GM23338 (cell line): ENCODE measurements around the gene NDOR1. TPM values are rescaled to one million over a fixed set of nuclear protein-coding genes. Genes with fewer than 3 reads are reported as not detected.
A peak's percentile ranks its signal among the peaks of the same experiment; 100 is the strongest.

ENCODE experiments used
- ATAC-seq: fragments of 200-7000 bp; cut with Tn5 transposase; 3 replicates; pipeline ENCODE4 v1.9.1; 2020
- DNase-seq: peaks from one replicate; pipeline ENCODE4 v3.0.0-alpha.2; 2015; ENCODE audit warnings: low spot score
- H2AFZ ChIP-seq: fragments of 200-600 bp; sonication (generic); 2 replicates; pipeline ENCODE4 v1.8.0; 2016; ENCODE audit warnings: antibody characterized with exemption, mild to moderate bottlenecking, moderate library complexity
- H3F3A ChIP-seq: fragments of 200-600 bp; sonication (generic); replicated peaks from 2 replicates; pipeline ENCODE4 v1.8.0; 2017; ENCODE audit warnings: antibody characterized with exemption, mixed run types, low read depth
- H3K27ac ChIP-seq: fragments of 200-600 bp; sonication (generic); 2 replicates; pipeline ENCODE4 v1.6.1; 2016; ENCODE audit warnings: low read depth
- H3K27me3 ChIP-seq: fragments of 200-600 bp; sonication (generic); 2 replicates; pipeline ENCODE4 v1.8.0; 2016; ENCODE audit warnings: mild to moderate bottlenecking, mixed run types, moderate library complexity; ENCODE audit not compliant: insufficient read depth
- H3K36me3 ChIP-seq: fragments of 200-600 bp; sonication (generic); 2 replicates; pipeline ENCODE4 v1.8.0; 2016; ENCODE audit warnings: mild to moderate bottlenecking; ENCODE audit not compliant: insufficient read depth
- H3K4me1 ChIP-seq: fragments of 200-600 bp; sonication (generic); 2 replicates; pipeline ENCODE4 v1.8.0; 2016; ENCODE audit warnings: mild to moderate bottlenecking, moderate library complexity; ENCODE audit not compliant: insufficient read depth
- H3K4me2 ChIP-seq: fragments of 200-600 bp; sonication (generic); 2 replicates; pipeline ENCODE4 v1.7.1; 2017; ENCODE audit warnings: mixed run types
- H3K4me3 ChIP-seq: fragments of 200-600 bp; sonication (generic); 2 replicates; pipeline ENCODE4 v1.6.1; 2016; ENCODE audit warnings: mixed run types
- H3K79me2 ChIP-seq: fragments of 200-600 bp; sonication (generic); replicated peaks from 2 replicates; pipeline ENCODE4 v1.8.0; 2017; ENCODE audit warnings: mild to moderate bottlenecking; ENCODE audit not compliant: insufficient read depth
- H3K9me2 ChIP-seq: fragments of 200-600 bp; sonication (generic); 2 replicates; pipeline ENCODE4 v1.8.0; 2017; ENCODE audit not compliant: insufficient read depth
- H4K20me1 ChIP-seq: fragments of 200-600 bp; sonication (generic); replicated peaks from 2 replicates; pipeline ENCODE4 v1.8.0; 2017; ENCODE audit warnings: mild to moderate bottlenecking; ENCODE audit not compliant: insufficient read depth
- H3K27ac Mint-ChIP-seq: 2 replicates; pipeline ENCODE4 v1.8.0; 2020; ENCODE audit warnings: inconsistent platforms, mild to moderate bottlenecking, moderate library complexity, mixed read lengths
- H3K27me3 Mint-ChIP-seq: 3 replicates; pipeline ENCODE4 v1.8.0; 2022; ENCODE audit warnings: low read depth, mild to moderate bottlenecking, moderate library complexity, mixed read lengths, inconsistent platforms; ENCODE audit not compliant: insufficient read depth, poor library complexity
- H3K36me3 Mint-ChIP-seq: 3 replicates; pipeline ENCODE4 v1.8.0; 2021; ENCODE audit warnings: low read depth, mild to moderate bottlenecking, inconsistent platforms, moderate library complexity, mixed read lengths
- H3K4me1 Mint-ChIP-seq: 3 replicates; pipeline ENCODE4 v1.8.0; 2020; ENCODE audit warnings: mild to moderate bottlenecking, inconsistent platforms, mixed read lengths
- H3K4me3 Mint-ChIP-seq: 3 replicates; pipeline ENCODE4 v1.8.0; 2021; ENCODE audit warnings: moderate library complexity, mild to moderate bottlenecking, inconsistent platforms, mixed read lengths
- H3K9me3 Mint-ChIP-seq: 3 replicates; pipeline ENCODE4 v1.8.0; 2020; ENCODE audit warnings: moderate library complexity, mild to moderate bottlenecking, inconsistent platforms, mixed read lengths
- ETS1 ChIP-seq: IDR thresholded peaks from 2 replicates; pipeline ENCODE4 v1.6.1; 2016; ENCODE audit warnings: antibody characterized with exemption
- EZH2 ChIP-seq: fragments of 200-600 bp; sonication (generic); IDR thresholded peaks from one replicate; pipeline ENCODE4 v1.8.0; 2017; ENCODE audit warnings: antibody characterized with exemption, mild to moderate bottlenecking, low read depth; ENCODE audit not compliant: unreplicated experiment
- JUNB ChIP-seq: IDR thresholded peaks from one replicate; pipeline ENCODE4 v1.6.1; 2016; ENCODE audit warnings: antibody characterized with exemption; ENCODE audit not compliant: unreplicated experiment
- NANOG ChIP-seq: IDR thresholded peaks from 2 replicates; pipeline ENCODE4 v1.6.1; 2016; ENCODE audit warnings: antibody characterized with exemption, borderline replicate concordance
- POLR2AphosphoS5 ChIP-seq: IDR thresholded peaks from 2 replicates; pipeline ENCODE4 v1.6.1; 2016; ENCODE audit warnings: antibody characterized with exemption, low read depth
- STAT1 ChIP-seq: IDR thresholded peaks from one replicate; pipeline ENCODE4 v1.6.1; 2016; ENCODE audit warnings: antibody characterized with exemption; ENCODE audit not compliant: unreplicated experiment
- ZNF331 ChIP-seq: fragments of 250-450 bp; sonication (Bioruptor Pico); IDR thresholded peaks from 2 replicates; pipeline ENCODE4 v1.5.0; 2020; ENCODE audit warnings: low read depth, mild to moderate bottlenecking, moderate library complexity
- ZNF462 ChIP-seq: fragments of 250-450 bp; sonication (Bioruptor Pico); IDR thresholded peaks from 2 replicates; pipeline ENCODE4 v1.5.0; 2020; ENCODE audit warnings: mild to moderate bottlenecking, moderate library complexity
- polyA plus RNA-seq: library from polyadenylated mRNA; unstranded; fragments of >200 nt; fragmentation: Nextera tagmentation; extraction: Ambion mirVana; gene quantifications from 2 replicates; pipeline ENCODE4 v1.2.1, GENCODE V29; 2016
- total RNA-seq: library from RNA; depleted of rRNA; stranded (reverse); fragments of >200 nt; shearing (Covaris generic); gene quantifications from 2 replicates; pipeline ENCODE4 v1.2.3, GENCODE V29; 2014
- TF ChIP-seq, protein P1 (sequence below): IDR thresholded peaks from one replicate; pipeline ENCODE4 v1.6.1; 2018; ENCODE audit warnings: antibody characterized with exemption; ENCODE audit not compliant: unreplicated experiment
- TF ChIP-seq, protein P2 (sequence below), 2 experiments: fragments of 200-600 bp in 1 of 2; sonication (generic) in 1 of 2; conservative IDR thresholded peaks; 2 replicates each; pipeline versions ENCODE4 v1.5.1 to v1.6.1; 2016 to 2017; ENCODE audit warnings: antibody characterized with exemption in 2 of 2, low read depth in 2 of 2, mild to moderate bottlenecking in 2 of 2, moderate library complexity in 1 of 2

NDOR1 gene
- total and polyA plus RNA-seq, 2 experiments from 2014 or later: 19.4 to 38.1 TPM

DNA sequence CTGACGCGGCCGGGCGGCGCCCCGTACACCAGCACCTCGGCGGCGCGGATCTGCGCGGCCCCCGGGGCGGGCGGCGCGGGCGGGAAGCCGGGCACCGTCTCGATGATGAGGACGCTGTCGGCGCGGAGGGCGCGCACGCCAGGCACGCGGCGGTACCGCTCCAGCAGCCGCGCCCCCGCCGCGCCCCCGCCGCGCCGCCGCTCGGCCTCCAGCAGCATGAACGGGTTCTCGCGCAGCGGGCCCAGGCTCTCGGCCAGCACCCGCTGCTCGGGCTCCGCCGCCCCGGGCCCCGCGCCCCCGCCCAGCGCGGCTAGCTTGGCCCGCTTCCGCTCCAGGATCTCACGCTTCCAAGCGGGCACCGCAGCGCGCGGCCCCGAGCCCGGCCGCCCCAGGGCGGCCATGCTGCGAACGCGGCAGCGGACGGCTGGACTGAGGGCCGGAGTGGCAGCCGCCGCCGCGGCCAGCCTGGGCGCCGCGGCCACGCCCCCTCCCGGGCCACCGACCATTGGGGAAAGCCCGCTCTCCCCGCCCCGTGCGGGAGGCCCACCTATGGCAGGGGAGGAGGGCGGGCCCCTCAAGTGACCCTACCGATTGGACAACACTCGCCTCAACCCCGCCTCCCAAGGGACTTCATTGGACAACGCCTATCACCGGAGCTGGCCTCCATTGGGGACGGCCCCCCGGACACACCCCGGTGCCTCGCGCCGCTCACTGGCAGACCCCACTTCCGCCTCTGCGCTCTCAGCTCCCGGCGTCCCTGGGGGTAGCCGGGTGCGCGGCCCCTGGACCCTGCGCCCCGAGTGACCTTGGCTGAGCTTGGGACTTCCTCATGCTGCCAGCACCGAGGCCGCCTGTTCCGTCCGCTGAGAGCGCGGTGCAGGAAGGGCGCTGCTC is 4.9 kb upstream of the NDOR1 start, which contains the start of gene TPRN:
TPRN (minus strand) TSS at position 431 of the 894 bp plus-strand sequence; CDS start at position 401, 30 bp downstream.
- no peak for TF ChIP-seq EZH2
- no peak for TF ChIP-seq ZNF462 (CRISPR knock-in tag)
- no peak for TF ChIP-seq JUNB
- 0 out of 2 replicates have a peak, but pooled peaks have one; percentile 51 for TF ChIP-seq ETS1
- peak; percentile 99 for TF ChIP-seq POLR2AphosphoS5
- TF ChIP-seq, protein P1, sequence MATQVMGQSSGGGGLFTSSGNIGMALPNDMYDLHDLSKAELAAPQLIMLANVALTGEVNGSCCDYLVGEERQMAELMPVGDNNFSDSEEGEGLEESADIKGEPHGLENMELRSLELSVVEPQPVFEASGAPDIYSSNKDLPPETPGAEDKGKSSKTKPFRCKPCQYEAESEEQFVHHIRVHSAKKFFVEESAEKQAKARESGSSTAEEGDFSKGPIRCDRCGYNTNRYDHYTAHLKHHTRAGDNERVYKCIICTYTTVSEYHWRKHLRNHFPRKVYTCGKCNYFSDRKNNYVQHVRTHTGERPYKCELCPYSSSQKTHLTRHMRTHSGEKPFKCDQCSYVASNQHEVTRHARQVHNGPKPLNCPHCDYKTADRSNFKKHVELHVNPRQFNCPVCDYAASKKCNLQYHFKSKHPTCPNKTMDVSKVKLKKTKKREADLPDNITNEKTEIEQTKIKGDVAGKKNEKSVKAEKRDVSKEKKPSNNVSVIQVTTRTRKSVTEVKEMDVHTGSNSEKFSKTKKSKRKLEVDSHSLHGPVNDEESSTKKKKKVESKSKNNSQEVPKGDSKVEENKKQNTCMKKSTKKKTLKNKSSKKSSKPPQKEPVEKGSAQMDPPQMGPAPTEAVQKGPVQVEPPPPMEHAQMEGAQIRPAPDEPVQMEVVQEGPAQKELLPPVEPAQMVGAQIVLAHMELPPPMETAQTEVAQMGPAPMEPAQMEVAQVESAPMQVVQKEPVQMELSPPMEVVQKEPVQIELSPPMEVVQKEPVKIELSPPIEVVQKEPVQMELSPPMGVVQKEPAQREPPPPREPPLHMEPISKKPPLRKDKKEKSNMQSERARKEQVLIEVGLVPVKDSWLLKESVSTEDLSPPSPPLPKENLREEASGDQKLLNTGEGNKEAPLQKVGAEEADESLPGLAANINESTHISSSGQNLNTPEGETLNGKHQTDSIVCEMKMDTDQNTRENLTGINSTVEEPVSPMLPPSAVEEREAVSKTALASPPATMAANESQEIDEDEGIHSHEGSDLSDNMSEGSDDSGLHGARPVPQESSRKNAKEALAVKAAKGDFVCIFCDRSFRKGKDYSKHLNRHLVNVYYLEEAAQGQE: no peak
- no peak for TF ChIP-seq STAT1
- TF ChIP-seq, protein P2, sequence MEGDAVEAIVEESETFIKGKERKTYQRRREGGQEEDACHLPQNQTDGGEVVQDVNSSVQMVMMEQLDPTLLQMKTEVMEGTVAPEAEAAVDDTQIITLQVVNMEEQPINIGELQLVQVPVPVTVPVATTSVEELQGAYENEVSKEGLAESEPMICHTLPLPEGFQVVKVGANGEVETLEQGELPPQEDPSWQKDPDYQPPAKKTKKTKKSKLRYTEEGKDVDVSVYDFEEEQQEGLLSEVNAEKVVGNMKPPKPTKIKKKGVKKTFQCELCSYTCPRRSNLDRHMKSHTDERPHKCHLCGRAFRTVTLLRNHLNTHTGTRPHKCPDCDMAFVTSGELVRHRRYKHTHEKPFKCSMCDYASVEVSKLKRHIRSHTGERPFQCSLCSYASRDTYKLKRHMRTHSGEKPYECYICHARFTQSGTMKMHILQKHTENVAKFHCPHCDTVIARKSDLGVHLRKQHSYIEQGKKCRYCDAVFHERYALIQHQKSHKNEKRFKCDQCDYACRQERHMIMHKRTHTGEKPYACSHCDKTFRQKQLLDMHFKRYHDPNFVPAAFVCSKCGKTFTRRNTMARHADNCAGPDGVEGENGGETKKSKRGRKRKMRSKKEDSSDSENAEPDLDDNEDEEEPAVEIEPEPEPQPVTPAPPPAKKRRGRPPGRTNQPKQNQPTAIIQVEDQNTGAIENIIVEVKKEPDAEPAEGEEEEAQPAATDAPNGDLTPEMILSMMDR (conservative IDR thresholded peaks at IDR 0.05; ENCODE audit: low read depth in 2 of 2): no peak
- TF ChIP-seq NANOG: no peak
- no peak for TF ChIP-seq ZNF331 (CRISPR knock-in tag)
- H3K27ac Mint-ChIP-seq: peak within 1 kb of the TSS; percentile 86
- DNase-seq (peak; percentile 100), ATAC-seq (peak; percentile 90)
- Histone ChIP-seq H3K4me1 (peaks cover 21% of the 10 kb centered on the region), H3F3A (peaks cover 15% of the 10 kb centered on the region; the same call in 1 of the 2 replicates), H3K9me2 (no peaks in the 10 kb centered on the region), H3K4me2 (peak within 1 kb of the TSS; percentile 89), H3K79me2 (peaks cover 68% of the 10 kb centered on the region), H3K4me3 (peak within 1 kb of the TSS; percentile 82), H3K27me3 (no peaks in the 10 kb centered on the region), H3K36me3 (no peaks in the 10 kb centered on the region), H4K20me1 (peaks cover 9% of the 10 kb centered on the region), H2AFZ (peak within 1 kb of the TSS; percentile 52; the same call in 1 of the 2 replicates), H3K27ac (peak within 1 kb of the TSS; percentile 72; the same call in 1 of the 2 replicates)
- H3K4me1 Mint-ChIP-seq: peaks cover 26% of the 10 kb centered on the region
- no peaks in the 10 kb centered on the region for H3K9me3 Mint-ChIP-seq
- H3K4me3 Mint-ChIP-seq: peak within 1 kb of the TSS; percentile 82
- H3K27me3 Mint-ChIP-seq: peaks cover 12% of the 10 kb centered on the region
- no peaks in the 10 kb centered on the region; the same call in 2 of the 3 replicates for H3K36me3 Mint-ChIP-seq
